NOMO-1 treated with DMSO at 0.1 percent for 48 hours (cell line): ENCODE results near the gene ZNF558.
"Not testable (repeated sequence)": the region's sequence is repeated elsewhere in the genome, so short reads cannot be mapped to it uniquely, and the experiment has no call there.

Experiments used
- DNase-seq: peaks from one replicate; lab custom pipeline; 2025; ENCODE audit not compliant: unreplicated experiment; lab: John Stamatoyannopoulos, UW

ZNF558 gene

DNA sequence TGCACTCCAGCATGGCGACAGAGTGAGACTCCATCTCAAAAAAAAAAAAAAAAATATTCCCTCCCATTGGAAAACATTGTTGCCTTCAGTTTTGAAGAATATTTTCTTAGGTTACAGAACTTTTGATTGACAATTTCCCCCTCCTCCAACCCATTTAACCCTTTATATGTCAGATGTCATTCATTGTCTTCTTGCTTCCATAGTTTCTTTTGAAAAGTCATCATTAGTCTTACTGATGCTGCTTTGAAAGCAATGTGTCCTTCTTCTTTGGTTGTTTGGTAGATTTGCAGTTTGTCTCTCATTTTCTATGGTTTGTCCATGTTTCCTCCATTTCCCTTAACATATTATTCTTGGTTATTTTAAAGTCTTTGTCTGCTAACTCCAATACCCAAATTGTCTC, 25.4 kb downstream of the ZNF558 start:
- no peak for DNase-seq

DNA sequence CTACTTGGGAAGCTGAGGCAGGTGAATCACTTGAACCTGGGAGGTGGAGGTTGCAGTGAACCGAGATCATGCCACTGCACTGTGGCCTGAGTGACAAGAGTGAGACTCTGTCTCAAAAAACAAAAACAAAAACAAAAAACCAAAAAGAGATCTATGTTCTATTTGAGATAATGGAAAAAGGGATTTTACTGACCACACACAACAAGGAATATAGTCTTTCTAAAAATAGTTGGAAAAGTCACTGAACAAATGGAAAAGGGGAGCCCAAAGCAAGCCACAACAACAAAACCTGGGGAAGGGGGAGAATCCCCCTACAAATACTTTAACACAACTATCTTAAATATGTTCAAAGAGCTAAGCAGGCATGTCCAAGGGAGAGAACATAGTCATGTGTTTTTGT, 37.3 kb downstream of the ZNF558 start:
- no peak for DNase-seq

DNA sequence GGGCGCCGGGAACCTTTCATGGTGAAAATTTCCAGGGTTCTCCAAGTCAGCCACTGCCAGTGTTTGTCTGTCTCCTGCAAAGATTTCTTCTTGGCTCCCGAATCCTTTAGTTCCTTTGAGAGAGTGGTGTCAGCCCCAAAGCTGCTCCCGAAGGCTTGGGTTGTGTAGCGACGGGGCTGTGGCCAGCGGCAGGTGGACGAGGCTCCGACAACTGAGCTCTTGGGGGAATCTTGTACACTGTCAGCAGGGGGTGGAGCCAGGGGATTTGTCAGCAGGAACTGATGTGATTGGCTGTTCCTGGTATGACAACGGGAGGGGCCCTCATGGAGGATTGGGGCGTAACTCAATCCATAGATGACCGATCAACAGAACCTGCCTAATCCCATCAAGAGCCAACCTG, 58.5 kb downstream of the ZNF558 start:
- DNase-seq: not testable (repeated sequence)

DNA sequence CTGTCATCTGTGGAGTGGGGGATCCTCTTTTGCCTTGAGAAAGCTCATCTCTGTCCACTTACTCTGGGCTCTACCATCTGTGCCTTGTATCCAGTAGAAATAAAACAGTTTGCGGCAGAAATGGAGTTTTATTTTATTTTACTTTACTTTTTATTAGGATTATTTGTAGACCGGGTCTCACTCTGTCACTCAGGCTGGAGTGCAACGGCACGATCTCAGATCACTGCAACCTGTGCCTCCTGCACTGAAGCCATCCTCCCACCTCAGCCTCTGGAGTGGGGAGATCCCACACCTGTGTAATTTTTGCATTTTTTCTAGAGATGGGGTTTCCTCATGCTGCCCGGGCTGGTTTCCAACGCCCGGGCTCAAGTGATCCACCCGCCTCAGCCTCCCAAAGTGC, 62.8 kb downstream of the ZNF558 start:
- DNase-seq: not testable (repeated sequence)

DNA sequence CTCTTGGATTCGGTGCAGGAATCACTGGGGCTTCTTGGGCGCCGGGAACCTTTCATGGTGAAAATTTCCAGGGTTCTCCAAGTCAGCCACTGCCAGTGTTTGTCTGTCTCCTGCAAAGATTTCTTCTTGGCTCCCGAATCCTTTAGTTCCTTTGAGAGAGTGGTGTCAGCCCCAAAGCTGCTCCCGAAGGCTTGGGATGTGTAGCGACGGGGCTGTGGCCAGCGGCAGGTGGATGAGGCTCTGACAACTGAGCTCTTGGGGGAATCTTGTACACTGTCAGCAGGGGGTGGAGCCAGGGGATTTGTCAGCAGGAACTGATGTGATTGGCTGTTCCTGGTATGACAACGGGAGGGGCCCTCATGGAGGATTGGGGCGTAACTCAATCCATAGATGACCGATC, 64.8 kb downstream of the ZNF558 start:
- not testable (repeated sequence) for DNase-seq
